Measurements from ENCODE around the gene MAP7D1.
A peak's percentile ranks its signal among the peaks of the same experiment; 100 is the strongest.

The MAP7D1 gene

DNA sequence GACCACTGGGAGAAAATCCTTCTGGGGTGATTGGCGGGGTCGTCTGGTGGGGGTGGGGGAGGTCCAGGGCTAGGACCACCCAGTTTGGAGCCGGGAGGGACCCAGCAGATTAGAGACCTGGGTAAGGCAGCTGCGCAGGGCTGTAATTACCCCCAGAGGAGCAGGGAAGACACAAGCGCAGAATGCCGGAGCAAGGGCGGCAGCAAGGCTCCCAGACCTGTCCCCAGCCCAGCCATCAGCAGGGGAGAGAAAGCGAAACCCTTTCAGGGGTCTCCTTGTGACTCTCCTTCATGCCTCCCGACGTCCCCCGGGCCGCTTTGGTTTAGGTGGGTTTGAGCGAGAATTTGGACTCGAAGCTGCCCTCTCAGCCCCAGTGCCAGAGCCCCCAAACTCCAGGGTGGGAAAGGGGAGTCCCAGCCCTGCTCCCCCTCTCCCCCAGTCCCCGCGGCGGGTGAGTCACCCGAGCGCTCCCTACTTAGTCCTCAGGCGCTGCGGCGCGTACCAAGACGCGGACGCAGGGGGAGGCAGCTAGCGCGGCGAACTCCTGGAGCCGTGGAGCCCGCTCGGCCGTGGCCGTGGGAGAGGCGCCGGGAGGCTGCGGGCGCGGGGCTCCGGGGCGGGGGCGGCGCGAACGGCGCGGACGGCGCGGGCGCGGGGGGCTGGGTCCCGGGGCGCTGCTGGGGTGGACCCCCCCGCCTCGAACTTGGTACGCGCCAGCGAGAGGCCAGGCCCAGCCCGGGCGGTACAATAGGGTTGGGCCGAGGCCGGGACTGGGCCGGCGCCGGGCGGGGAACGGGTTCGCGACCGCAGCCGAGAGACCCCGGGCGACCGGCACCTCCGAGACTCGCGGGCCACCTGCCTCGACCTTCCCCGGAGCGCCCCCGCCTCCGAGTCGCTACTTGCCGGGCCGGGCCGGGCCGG, at the start of gene MAP7D1:
Gene MAP7D1 (plus strand): TSS at position 753 of the 921 bp plus-strand sequence. CDS start 258 bp downstream, outside the sequence.
- peak; percentile 85 for DNase-seq

DNA sequence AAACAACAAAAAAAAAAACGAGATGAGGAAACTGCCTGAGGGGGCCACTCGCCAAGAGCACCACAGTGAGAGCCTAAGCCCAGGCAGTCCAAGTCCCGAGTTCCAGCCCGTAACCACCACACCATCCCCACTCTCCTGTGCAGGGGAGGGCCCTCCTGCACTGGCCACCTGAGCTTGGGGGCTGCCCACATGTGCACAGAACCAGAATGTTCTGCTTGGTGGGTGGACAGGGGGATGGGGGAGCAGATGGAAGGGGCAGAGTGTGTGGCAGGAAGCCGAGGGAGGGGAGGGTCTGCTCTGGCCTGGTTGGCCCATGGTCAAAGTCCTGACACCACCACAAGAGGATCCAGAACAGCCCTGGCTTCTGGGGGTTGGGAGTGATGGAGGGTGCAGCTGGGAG, 49.7 kb upstream of the MAP7D1 start:
- DNase-seq: no peak

DNA sequence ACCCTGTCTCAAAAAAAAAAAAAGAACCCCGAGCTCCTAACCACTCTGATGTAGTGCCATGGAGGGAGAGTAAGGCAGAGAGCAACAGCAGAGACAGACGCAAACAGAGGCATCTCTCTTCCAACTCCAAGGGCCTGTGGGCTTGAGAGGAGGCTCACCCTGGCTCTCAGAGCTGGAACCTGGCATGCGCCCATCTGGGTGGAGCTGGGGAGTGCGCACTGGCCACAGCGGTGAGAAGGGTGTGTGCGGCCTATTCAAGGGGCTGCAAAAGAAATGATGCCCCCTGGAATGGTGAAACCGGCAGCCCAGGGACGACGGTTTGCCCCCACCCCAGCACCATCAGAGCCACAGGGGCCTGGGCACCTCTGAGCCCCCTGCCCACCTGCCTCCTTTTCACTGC, 48.6 kb upstream of the MAP7D1 start:
- DNase-seq: no peak

DNA sequence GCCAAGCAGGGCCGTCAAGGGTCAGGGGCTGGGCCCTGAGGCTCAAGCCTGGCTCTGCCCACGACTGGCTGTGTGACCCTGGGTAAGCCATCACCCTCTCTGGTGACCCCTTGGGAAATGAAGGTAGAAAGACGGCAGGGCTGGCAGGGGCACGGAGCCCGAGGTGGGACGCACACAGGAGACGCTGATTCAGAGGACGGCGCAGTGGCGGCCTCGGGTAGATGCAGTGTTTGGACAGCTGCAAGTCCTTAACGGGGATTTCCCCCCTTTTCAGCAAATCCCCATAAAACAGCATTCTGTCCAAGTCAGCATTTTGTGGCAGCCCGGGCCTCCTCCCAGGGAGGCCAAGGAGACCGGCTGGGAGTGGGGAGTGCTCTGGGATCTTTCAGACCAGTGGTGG, 47.6 kb upstream of the MAP7D1 start:
- DNase-seq: no peak

DNA sequence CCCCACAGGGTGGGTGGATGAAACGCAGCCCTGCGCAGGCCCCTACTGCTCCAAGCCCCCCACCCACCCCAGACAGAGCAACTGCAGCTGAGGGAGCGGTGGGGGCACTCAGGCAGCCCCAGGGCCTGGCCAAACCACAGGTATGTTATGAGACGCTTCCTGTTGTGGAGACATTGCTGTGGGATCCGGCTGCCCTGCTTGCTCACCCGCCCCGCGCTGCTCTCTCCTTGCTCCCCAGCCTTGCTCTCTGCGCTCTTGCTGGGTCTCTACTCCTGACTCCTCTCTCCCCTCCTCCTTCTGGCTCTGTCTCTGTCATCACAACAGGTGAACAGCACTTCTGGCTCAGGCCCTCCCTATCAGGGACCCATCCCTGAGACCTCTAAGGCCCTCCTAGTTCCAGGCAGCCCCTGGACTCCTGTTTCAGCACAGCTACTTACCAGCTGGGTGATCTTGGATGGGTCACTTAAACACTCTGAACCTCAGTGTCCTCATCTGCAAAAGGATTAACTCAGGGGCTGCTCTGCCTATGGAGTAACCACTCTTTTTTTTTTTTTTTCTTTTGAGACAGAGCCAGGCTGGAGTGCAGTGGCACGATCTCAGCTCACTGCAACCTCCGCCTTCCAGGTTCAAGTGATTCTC, 46.8 kb upstream of the MAP7D1 start:
- DNase-seq: peak; percentile 51

DNA sequence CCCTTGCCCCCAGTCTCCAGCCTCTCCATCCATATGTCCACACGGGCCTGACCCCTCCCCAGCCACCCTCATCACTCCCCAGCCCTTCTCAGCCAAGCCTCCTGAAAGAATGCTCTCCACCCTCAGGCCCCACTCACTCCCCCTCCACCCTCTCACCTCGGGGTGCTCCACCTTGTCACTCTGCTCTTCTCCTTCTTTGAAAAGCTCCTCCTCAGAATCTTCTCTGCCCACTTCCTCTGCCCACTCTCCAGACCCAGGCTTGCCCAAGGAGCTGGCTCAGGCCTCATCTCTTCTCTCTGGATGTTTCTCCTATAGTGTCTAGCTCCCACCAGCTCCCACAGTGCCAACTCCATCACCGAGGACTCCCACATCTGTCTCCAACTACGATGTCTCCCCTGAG, 44.8 kb upstream of the MAP7D1 start:
- no peak for DNase-seq

DNA sequence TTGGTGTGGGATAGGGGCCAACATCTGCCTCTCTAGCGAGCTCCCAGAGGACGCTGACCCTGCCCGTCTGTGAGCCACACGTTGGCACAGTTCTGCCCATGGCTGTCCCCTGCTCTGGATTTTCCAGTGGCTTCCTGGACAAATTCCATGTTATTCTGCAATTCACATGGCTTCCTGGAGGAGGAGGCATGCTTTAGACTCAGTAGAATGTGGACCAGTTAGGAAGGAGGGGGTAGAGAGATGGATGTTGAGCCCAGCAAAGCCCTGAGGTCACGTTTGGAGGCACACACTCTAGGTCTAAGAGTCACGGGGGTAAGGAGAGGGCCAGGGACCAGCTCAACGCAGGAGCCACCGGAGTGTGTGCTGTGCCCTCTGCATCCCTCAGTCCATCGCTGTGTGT, 43.1 kb upstream of the MAP7D1 start:
- no peak for DNase-seq

DNA sequence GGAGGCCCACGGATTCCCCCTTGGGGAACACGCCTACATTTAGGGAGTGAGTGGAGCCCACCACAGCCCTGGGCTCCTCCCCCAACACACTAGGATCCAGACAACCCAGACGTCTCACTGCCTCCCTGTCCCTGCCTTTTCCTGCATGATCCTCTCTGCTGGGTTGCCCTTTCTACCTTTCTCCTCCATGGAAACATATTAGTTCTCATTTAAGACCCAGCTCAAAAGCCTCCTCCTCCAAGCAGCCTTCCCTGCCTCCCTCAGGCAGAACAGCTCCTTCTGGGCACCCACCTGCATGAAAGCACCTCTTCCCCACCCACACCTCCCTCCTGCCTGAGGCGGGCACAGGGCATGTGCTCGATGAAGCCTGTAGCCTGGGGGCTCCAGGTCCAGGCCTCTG, 41.6 kb upstream of the MAP7D1 start:
- no peak for DNase-seq

DNA sequence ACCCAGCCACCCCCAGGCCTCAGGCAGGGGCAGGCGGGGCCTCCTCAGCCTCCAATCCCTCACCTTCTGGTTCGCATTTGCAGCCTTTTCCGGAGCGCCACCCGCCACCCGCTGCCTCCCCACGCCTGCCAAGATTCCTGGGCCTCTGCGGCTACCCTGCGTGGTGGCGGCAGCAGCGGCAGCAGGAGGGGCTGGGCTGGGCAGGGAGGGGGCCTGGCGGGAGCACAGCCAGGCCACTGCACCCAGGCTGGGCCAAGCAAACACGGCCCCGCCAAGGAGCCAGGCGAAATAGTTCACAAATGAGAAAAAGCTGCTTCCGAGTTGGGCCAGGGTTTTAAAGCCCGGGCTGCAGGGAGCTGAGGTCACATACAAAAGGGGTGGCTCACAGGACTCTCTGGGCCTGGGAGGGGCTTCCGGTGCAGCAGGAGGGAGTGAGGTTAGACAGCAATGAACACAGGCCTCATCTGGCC, 40.7 kb upstream of the MAP7D1 start:
- no peak for DNase-seq

DNA sequence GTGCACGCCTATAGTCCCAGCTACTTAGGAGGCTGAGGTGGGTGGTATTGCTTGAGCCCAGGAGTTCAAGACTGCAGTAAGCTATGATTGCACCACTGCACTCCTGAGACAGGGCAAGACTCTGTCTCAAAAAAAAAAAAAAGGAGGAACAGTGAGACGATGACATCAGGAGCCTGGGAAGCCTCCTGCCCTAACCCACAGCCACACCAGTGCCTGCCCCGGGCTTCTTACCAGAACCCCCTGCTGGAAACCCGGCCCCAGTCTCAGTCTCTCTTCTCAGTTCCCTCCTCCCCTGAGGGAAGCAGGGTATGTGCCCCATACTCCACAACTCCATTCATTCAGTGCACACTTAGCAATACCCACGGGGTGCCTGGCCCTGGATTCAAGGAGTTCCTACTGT, 40.0 kb upstream of the MAP7D1 start:
- DNase-seq: peak; percentile 34

DNA sequence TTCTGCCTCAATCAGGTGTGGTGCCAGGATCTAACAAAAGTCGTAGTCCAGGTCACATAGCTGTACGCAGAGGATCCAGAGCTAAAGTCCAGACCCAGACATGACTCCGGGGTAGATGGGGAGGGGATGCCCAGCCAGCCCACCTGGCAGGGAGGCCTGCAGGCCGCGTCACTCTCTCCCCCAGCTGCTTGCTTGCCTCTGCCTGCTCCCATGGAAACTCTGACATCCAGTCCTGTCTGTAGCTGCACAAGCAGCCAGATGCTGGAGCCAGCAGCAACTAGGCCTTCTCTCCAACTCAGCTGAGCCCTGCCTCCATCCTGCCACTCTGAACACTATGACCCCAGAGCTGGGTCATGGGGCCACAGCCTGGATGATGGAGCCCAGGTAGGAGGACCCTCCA, 39.1 kb upstream of the MAP7D1 start:
- DNase-seq: no peak

DNA sequence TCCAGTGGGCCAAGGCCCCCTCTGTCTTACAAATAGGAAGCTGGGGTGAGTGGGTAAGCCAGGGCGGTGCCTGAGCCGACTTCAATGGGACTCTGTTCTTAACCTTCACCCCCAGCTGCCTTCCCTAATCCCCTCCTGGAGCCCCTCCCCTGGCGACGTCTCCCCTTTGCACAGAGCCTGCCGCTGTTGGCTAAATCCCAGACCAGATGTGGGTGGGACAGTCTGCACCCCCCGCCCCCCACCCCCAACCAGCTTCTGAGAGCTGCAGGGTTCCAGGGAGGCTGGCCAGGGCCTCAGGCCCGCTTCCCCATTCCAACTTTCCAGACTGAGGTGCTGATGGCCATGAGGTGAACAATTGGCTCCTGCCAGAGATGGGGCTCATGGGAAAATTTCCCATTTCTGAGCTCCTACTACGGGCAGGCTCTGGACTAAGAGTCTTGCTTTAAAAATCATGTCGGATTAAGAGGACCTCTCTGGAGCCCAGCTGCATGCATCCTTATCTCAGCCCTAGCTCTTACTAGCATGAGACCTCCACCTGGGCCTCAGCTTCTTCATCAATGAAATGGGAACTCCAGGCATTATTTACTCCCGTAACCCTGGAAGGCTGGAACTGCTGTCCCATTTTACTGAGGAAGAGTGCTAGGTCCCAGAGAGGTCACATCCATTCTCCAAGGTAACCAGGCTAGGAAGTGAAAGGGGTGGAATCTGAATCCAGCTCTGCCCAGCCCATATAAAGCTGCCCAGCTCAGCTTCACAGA, 37.3 kb upstream of the MAP7D1 start:
- no peak for DNase-seq

DNA sequence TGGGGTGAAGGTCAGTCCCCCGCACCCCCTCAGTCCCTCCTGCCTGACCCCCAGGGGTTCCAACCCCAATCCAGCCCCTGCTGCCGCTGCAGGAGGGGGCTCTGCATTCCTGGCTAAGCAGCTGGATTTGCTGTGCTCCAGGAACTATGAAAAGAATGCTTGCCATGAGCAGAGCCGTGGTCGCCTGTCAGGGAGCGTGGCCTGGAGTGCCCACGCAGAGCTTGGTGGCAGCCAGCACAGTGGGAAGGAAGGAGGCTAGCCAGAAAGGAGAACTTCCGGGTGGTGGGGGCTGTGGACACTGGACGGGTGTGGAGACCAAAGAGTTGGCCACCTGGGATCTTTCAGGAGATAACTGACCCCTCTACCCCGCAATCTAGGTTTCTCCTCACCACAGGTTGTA, 36.5 kb upstream of the MAP7D1 start:
- no peak for DNase-seq

DNA sequence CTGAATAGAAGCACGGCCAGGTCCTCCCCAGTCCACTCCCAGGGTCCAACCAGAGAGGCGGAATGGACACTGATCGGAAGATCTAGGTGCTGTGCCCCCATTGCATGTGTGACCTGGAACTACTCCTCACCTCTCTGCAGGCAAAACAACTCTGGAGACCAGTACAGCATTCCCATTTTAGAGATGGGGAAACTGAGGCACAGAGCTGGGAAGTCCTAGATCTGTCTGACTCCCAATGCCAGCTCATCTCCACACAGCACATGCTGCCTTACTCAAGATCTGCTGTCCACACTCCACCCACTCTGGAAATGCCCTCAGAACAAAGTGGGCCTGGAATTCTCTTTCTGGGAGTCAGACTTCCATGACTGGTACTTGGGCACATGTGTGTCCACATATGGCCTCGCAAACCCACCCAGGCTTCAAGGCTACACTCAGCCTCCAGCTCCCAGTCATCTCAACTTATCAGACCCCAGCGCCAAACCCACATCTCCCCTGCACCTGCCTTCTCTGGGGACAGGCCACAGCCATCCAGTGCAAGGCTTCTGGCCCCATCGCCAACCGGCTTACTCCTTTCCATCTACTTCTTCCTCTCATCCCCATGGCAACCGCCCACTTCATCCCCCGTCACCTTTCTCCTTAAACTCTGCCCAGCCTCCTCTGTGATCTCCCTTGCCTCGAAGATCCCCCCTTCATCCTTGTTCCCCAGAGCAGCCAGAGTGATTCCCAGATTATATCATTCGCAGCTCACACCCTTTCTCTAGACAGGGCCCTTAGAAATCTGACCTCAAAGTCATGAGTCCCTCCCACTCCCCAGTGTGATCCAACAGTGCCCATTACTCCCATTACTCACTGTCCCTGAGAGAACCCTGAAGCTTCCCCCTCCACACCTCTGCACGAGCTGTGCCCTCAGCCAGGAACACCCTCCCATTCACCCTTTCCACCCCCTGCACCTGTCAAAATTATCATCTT, 33.6 kb upstream of the MAP7D1 start:
- no peak for DNase-seq

DNA sequence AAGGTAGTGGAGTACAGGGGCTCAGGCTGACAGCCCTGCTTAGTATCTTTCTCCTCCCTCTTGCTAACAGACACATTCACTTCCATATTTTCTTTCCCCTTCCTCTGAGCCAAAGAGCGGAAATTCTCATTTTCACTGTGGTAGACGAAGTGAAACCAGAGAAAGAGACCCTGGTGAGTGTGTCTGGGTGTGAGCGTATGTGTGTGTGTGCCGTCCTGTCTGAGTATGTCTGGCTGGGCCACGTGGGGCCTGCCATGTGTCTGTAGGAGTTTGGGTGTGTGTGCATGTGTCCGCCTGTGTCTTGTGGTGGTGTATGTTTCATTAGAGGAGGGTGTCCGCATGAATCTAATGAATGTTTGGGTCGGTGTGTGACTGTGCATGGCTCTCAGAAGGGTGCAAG, 32.6 kb upstream of the MAP7D1 start:
- DNase-seq: peak; percentile 71

DNA sequence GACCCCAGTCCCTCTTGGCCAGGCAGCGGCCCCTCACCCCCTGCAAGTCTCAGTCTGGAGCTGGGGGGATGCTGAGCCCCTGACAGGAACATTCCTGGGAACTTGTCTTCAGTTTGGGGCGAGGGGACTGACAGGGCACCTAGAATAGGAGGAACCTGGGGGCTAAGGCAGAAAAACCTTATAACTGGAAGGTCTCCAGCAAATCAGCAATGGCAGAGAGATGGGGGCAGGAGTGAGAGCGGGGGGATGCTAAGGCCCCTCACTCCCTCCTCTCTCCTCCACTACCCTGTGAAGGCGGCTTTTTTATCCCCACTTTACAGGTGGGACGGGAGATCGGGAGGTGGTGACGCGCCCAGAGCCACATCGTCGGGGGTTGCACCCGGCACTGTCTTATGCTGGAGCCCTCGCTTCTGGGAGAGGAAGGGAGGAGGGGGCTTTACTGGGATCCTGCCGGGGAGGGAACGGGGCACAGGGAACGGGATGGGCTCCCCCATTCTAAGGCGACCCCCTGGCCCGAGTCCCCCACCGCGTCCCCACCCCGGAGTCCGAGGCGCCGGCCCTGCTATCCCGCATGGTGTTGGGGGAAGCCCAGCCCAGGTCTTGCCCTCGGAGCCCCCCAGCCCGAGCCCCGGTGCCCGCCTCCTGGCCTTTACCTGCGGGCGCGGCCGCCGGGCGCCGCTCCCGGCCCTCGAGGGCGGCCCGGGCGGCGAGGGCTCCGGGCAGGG, 31.4 kb upstream of the MAP7D1 start:
- DNase-seq: no peak

DNA sequence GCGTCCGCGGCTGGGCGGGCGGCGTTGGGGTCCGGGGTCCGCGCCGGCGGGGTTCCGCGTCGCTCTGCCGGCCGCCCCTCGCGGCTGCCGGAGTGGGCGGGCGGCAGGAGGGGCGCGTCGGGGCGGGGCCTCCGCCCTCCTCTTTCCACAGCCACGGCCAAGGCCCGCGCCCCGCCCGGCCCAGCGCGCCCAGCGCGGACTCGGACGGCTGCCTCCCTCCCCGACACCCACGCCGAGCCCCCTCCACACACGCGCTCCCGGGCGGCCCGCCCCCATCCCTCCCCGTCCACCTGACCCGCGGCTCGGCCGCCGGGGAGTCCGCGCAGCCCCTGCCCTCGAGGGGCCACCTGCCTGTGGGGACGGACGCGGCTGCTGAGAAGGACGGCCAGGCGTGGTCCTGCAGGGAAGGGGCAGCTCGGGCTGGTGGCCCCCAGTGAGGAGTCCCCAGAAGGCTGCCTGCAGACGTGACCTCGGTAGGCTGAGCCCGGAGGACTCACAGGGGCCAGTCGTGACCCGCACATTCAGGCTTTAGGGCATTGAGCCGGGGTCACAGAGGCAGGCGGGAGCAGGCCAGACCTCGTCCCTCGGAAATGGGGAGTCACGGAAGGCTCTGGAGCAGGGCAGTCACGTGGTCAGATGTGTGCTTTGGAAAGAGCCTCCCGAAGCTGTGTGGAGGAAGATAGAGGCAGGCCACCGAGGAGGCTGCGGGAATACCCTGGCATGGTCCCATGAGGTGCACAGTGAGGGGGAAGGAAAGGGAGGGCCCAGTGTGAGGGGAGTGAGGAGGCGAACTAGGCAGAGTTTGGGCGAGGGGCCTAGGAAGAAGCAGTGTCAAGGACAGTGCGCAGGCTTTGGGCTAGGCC, 30.6 kb upstream of the MAP7D1 start, which contains the start of gene COL8A2:
Gene COL8A2 (minus strand): TSS at position 94 of the 863 bp plus-strand sequence. CDS start 24,980 bp downstream, outside the sequence.
- no peak for DNase-seq

DNA sequence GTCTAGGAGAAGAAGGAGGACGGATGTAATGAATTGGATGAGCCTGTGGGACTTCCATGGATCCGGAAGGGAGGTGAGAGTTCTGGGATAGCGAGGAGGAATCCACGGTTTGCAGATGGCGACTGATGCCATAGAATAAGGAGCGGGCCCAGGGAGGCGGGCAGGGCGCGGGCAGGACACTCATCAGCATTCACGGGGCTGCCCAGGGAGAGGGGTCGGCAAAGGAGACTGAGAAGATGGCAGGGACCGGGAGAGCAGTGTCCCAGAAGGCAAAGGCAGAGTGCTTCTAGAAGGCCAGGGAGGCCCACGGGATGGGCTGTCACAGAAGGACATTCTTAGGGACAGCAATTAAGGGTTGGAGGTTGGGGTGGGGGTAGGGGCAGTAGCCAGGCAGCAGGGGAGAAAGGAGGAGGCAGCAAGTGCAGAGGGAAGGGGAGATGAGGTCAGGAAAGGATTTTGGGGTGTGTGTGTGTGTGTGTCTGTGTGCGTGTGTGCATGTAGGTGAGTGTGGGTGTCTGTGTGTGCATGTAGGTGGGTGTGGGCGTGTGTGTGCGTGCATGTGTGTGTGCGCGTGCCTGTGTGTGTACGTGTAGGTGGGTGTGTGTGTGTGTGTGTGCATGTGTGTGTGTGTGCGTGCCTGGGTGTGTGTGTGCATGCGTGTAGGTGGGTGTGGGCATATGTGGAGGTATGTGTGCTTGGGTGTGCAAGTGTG, 29.8 kb upstream of the MAP7D1 start:
- DNase-seq: no peak

DNA sequence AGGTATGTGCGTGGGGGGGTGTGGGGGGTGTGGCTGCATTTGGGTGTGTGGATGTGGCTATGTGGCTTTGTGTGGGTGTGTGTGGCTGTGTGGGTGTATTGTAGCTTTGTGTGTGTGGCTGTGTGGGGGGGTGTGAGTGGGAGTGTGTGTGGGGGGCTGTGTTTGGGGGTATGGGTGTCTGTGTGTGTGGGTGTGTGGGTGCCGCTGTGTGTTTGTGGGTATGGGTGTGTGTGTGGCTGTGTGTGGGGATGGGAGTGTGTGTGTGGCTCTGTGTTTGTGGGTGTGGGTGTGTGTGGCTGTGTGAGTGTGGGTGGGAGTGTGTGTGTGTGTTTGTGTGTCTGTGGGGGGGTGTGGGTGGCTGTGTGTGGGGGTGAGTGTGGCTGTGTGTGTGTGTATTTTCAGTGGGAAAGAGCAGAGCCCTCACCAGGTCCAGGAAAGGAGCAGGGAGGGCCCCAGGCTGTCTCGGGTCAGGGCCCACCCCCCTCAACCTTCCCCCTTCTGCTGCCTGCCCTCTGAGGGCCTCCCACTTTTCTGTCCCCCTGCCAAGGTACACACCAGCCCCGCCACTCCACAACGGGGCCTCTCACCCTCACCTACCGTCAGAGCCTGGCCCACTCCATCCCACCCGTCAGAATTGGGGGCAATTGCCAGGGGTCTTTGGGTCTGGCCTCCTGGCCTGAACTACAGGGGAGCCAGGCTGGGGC, 29.0 kb upstream of the MAP7D1 start:
- DNase-seq: no peak
